ENCODE results near the gene VTI1A. TPM values are rescaled to one million over a fixed set of nuclear protein-coding genes. Genes with fewer than 3 reads are reported as not detected.
A peak's percentile ranks its signal among the peaks of the same experiment; 100 is the strongest.

VTI1A gene
- total RNA-seq, 2 donors from 2014 or later = 20.6 to 22.0 TPM

DNA sequence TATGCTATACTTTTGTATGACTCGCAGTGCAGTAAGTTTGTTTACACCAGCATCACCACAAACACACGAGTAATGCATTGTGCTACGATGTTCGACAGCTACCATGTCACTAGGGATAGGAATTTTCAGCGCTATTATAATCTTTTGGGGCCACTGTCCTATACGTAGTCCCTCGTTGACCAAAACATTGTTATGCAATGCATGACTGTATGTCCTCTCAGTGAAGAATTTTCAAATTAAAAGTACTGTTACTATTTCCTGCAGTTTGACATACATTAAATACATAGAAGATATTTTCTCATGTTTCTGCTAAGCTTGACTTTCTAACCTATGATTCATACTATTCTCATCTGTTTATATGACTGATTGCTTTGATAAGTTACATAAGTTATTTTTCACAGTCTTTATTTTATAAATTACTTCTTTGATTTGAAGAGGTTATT, 203.6 kb downstream of the VTI1A start:
- intact Hi-C loops (cut with DNase I) = no loop called here

GRCh38 chr10:112653215-112653614, 206.2 kb downstream of the VTI1A start:
- intact Hi-C loops (cut with DNase I) = no loop called here
- ATAC-seq = no peak

More for the DNA sequence above, 203.6 kb downstream of the VTI1A start:
- ATAC-seq (no peak), DNase-seq (no peak)

GRCh38 chr10:112653851-112654250, 206.8 kb downstream of the VTI1A start:
- intact Hi-C loops (cut with DNase I) = no loop called here
- DNase-seq (no peak), ATAC-seq (no peak)

More at GRCh38 chr10:112653215-112653614, 206.2 kb downstream of the VTI1A start:
- no peak for DNase-seq

DNA sequence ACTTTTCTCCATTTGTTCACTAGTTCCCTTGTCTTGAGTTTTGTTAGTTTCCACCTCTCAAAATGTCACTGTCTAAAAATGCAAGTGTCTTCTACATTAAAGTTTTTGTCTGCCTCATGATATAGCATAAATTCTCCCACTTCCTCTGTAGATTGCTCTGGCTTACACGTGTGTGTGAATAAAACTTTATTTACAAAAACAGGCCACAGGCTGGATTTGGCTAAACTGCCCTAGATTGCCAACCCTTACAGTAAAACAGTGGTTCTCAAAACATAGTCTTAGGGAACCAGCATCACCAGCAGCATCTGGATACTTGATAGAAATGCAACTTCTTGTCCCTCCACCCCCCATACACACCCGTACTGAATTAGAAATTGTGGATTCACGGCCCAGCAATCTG, 207.8 kb downstream of the VTI1A start:
- no peak for ATAC-seq
- intact Hi-C loops (cut with DNase I) = no loop called here
- DNase-seq = no peak

GRCh38 chr10:112655722-112656121, 208.7 kb downstream of the VTI1A start:
- DNase-seq (no peak), ATAC-seq (peak in 1 of 2 donors; percentile 27)
- intact Hi-C loops (cut with DNase I) = no loop called here

DNA sequence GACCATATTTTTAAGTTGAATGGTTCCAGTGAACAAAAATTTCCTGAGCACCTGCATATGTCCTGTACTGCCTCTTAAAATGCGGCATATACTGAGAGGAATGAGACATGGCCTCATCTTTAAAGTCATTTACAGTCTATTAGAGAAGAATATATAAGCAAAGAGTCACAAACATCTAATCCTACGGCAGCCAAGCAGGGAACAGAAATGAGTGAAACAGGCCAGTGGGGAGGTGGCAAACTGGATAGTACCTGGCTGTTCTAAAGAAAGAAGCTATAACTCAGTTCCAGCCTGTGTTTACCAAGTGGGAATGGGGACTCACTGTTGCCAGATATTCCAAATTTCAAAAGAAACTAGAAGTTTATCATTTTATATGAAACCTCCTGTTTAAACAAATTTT, 211.4 kb downstream of the VTI1A start:
- DNase-seq = no peak
- intact Hi-C loops (cut with DNase I) = no loop called here
- ATAC-seq = no peak

DNA sequence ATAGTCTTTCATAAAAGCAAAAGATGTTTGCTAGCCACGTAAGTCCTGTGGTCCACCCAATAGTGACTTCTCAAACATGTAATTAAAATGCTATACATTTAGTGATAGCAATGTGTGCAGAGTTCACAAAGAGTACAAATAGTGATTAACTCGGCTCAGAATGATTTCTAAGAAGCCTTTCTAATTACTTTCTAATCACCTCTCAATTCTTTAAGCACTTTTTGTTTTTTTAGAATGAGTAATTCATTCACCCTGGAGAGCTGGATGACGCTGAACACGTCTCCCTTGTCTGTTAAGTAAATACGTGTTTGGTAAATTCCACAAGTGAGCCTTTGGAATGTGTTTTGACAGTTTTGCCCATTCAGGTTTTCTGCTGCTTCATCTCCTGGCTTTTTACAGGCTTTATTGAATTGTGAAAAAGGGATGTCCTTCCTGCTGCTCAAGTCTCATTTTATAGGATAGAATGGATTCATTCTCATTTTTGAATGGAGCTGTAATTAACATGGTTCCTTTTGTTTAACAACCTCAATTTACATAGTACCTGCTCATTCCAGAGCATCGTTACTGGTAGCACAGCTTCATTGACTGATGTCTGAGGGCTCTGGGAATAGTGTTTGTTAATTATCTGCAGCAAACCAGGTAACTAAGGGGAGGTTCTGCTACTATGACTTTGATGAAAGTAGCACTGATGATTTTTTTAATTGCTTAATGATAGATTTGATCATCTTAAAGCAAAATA, 212.1 kb downstream of the VTI1A start:
- peak in 1 of 2 donors; percentile 66 for ATAC-seq
- intact Hi-C loops (cut with DNase I) = no loop called here

GRCh38 chr10:112663234-112664125, 216.5 kb downstream of the VTI1A start:
- intact Hi-C loops (cut with DNase I) = no loop called here
- ATAC-seq = no peak
- no peak for DNase-seq

More for the DNA sequence above, 212.1 kb downstream of the VTI1A start:
- no peak for DNase-seq

GRCh38 chr10:112666094-112666493, 219.1 kb downstream of the VTI1A start:
- no peak for ATAC-seq
- intact Hi-C loops (cut with DNase I) = no loop called here

GRCh38 chr10:112669989-112670388, 223.0 kb downstream of the VTI1A start:
- ATAC-seq (no peak), DNase-seq (no peak)
- intact Hi-C loops (cut with DNase I) = no loop called here

More at GRCh38 chr10:112666094-112666493, 219.1 kb downstream of the VTI1A start:
- DNase-seq = no peak

DNA sequence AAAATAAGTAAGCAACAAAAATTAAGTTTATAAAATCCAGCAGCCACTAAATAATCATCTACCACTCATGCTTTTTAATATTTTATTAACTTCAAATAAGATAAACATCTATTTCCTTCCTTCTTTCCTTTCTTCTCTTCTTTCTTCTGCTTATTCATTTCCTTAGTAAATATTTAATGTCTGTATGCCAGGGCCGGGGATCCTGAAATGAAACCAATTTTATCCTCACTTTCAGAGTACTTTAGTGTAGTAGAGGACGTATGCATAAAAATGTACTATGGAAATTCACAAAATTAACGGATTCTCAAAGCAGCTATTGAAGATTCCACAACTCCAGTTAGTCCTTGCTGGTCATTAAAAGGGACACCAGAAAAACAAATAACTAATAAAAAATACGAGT, 224.7 kb downstream of the VTI1A start:
- DNase-seq = no peak

DNA sequence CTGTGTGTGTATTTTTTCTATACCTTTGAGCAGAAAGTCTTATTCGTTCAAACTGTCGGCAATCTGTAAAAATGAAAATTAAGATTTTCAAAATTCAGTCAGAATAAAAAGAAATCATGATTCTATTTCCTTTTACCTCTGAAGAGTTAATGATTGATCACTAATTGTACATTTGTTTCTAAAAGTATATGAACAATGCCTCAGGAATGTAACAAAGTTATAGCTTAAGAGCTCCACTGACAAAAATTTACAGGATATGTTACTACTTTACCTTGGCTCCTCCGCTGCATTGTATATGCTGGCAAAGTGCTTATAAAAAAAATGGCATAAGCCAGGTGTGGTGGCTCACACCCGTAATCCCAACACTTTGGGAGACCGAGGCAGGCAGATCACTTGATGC, 225.7 kb downstream of the VTI1A start:
- intact Hi-C loops (cut with DNase I) = no loop called here
- ATAC-seq (no peak), DNase-seq (no peak)

More for the DNA sequence above, 224.7 kb downstream of the VTI1A start:
- intact Hi-C loops (cut with DNase I) = no loop called here
- ATAC-seq = no peak

- ATAC-seq (no peak), DNase-seq (no peak)
- intact Hi-C loops (cut with DNase I) = no loop called here
These were observed 228.6 kb downstream of the VTI1A start for GRCh38 chr10:112675560-112676083.

GRCh38 chr10:112677689-112678088, 230.7 kb downstream of the VTI1A start:
- intact Hi-C loops (cut with DNase I) = no loop called here
- DNase-seq = no peak
- no peak for ATAC-seq

GRCh38 chr10:112678581-112678980, 231.6 kb downstream of the VTI1A start:
- DNase-seq (no peak), ATAC-seq (no peak)
- intact Hi-C loops (cut with DNase I) = no loop called here

DNA sequence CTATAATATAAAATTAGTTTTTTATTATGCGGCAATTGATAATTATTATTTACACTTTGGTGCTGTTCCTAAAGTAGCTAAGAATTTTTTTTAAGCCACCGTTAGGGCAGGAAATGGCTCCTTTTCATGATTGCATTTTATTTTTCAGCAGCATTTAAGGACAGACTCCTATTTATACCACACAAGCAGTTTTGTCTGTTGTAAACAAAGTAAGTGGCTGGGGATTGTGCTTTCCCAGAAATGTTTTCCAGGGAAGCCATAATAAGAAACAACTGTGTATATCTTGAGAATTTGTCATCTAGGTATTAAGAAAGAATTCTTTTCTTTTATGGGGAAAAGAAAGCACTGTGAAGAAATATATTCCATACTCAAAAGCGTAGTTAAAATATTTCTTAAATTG, 232.0 kb downstream of the VTI1A start:
- DNase-seq (no peak), ATAC-seq (no peak)
- intact Hi-C loops (cut with DNase I) = no loop called here

- intact Hi-C loops (cut with DNase I) = no loop called here
- ATAC-seq (no peak), DNase-seq (no peak)
These were observed 232.4 kb downstream of the VTI1A start for GRCh38 chr10:112679392-112679791.

GRCh38 chr10:112680586-112680985, 233.6 kb downstream of the VTI1A start:
- ATAC-seq = no peak
- DNase-seq = no peak
- intact Hi-C loops (cut with DNase I) = no loop called here

DNA sequence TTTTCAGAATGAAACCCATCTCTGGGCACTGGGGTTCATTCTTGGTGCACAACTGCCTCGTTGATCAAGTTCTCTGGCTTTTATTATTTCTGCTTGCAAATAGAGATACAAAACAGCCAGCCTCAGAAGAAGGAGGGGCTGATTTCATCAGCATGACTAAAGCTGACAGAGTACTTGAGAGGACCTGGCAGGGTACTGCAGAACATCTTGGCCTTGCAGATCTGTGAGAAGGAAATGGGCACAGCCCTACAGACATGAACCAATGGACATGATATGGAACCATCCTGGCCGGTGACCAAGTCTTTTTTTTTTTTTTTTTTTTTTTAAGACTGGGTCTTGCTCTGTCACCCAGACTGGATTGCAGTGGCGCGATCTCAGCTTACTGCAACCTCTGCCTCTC, 240.6 kb downstream of the VTI1A start:
- DNase-seq (peak; percentile 20), ATAC-seq (peak in 1 of 2 donors; percentile 82)
- intact Hi-C loops (cut with DNase I) = no loop called here

All from left cardiac atrium (tissue), 4 donors.